Right lobe of liver (tissue), 4 donors: ENCODE results near the gene TMEM255B.

Source experiments
- CTCF ChIP-seq, 4 donors: fragments of 200-600 bp in 3 of 4; fragments of 450-650 bp in 1 of 4; IDR thresholded peaks; one replicate each; pipeline versions ENCODE4 v1.5.1 to v1.8.0; 2016 to 2022; ENCODE audit warnings: antibody characterized with exemption in 4 of 4, mild to moderate bottlenecking in 2 of 4
- POLR2A ChIP-seq: fragments of 450-650 bp; IDR thresholded peaks from one replicate; pipeline ENCODE4 v1.6.1; 2017; ENCODE audit warnings: antibody characterized with exemption, mild to moderate bottlenecking
- donor health status: DM: no; HTN: no; CAD: no.
- donor health status: DM: no; HTN: no; CAD: no.
- donor health status: DM: no; HTN: yes; CAD: no.

- no peak for TF ChIP-seq CTCF (IDR thresholded peaks at IDR 0.05)
- no peak for TF ChIP-seq POLR2A
Observed at GRCh38 chr13:113861433-113862030, 102.5 kb downstream of the TMEM255B start.
